GM21786 (cell line): Measurements from ENCODE around the gene HEPN1.

Source experiments
- ATAC-seq: cut with Tn5 transposase; IDR thresholded peaks from one replicate; pipeline ENCODE4 v1.9.1; 2021; ENCODE audit not compliant: unreplicated experiment

HEPN1 gene

GRCh38 chr11:124884340-124884739, 34.7 kb upstream of the HEPN1 start:
- ATAC-seq = no peak

GRCh38 chr11:124884869-124885479, 34.1 kb upstream of the HEPN1 start:
- no peak for ATAC-seq

- no peak for ATAC-seq
These were observed 32.6 kb upstream of the HEPN1 start for GRCh38 chr11:124886476-124886875.

- no peak for ATAC-seq
These were observed 31.9 kb upstream of the HEPN1 start for GRCh38 chr11:124886978-124887666.

- no peak for ATAC-seq
These were observed 31.4 kb upstream of the HEPN1 start for GRCh38 chr11:124887667-124888013.

- no peak for ATAC-seq
These were observed 29.6 kb upstream of the HEPN1 start for GRCh38 chr11:124889191-124890091.

- ATAC-seq = no peak
These were observed 28.9 kb upstream of the HEPN1 start for GRCh38 chr11:124890151-124890550.

GRCh38 chr11:124890683-124891372, 28.2 kb upstream of the HEPN1 start:
- ATAC-seq = no peak

GRCh38 chr11:124891373-124891861, 27.6 kb upstream of the HEPN1 start:
- ATAC-seq = no peak

- no peak for ATAC-seq
These were observed 26.9 kb upstream of the HEPN1 start for GRCh38 chr11:124892146-124892545.

GRCh38 chr11:124892750-124893454, 26.1 kb upstream of the HEPN1 start:
- ATAC-seq = no peak

- no peak for ATAC-seq
These were observed 25.2 kb upstream of the HEPN1 start for GRCh38 chr11:124893781-124894401.

GRCh38 chr11:124894606-124895430, 24.2 kb upstream of the HEPN1 start:
- no peak for ATAC-seq

GRCh38 chr11:124895471-124895971, 23.5 kb upstream of the HEPN1 start:
- ATAC-seq = no peak

- ATAC-seq = no peak
These were observed 22.8 kb upstream of the HEPN1 start for GRCh38 chr11:124896071-124896750.

GRCh38 chr11:124896821-124897391, 22.1 kb upstream of the HEPN1 start:
- ATAC-seq = no peak

- ATAC-seq = no peak
These were observed 21.3 kb upstream of the HEPN1 start, which contains the start of gene ROBO4 for GRCh38 chr11:124897674-124898262. ROBO4 (minus strand) TSS chr11:124897865; CDS start chr11:124897795, 70 bp downstream.

GRCh38 chr11:124898263-124898680, 20.8 kb upstream of the HEPN1 start:
- ATAC-seq = no peak
